GM21528 (cell line): ENCODE results near the gene FRS3.

Source experiments
- ATAC-seq: cut with Tn5 transposase; IDR thresholded peaks from one replicate; pipeline ENCODE4 v1.9.1; 2021; ENCODE audit warnings: mild to moderate bottlenecking, moderate library complexity; ENCODE audit not compliant: unreplicated experiment, low FRiP score

Gene FRS3

GRCh38 chr6:41730531-41731436 lies 48.9 kb downstream of the FRS3 start:
- no peak for ATAC-seq

GRCh38 chr6:41729624-41730023 lies 50.1 kb downstream of the FRS3 start:
- ATAC-seq, result no peak

- ATAC-seq, result no peak
Observed at GRCh38 chr6:41728954-41729353, 50.7 kb downstream of the FRS3 start.

- ATAC-seq, result no peak
Observed at GRCh38 chr6:41728073-41728936, 51.4 kb downstream of the FRS3 start.

GRCh38 chr6:41727705-41728072 lies 52.0 kb downstream of the FRS3 start:
- ATAC-seq, result no peak

- ATAC-seq, result no peak
Observed at GRCh38 chr6:41726876-41727275, 52.8 kb downstream of the FRS3 start.

- no peak for ATAC-seq
Observed at GRCh38 chr6:41724586-41725501, 54.9 kb downstream of the FRS3 start.

GRCh38 chr6:41724228-41724580 lies 55.5 kb downstream of the FRS3 start:
- no peak for ATAC-seq

- ATAC-seq, result peak; percentile 53
Observed at GRCh38 chr6:41723530-41724227, 56.0 kb downstream of the FRS3 start.

GRCh38 chr6:41722969-41723529 lies 56.7 kb downstream of the FRS3 start:
- peak; percentile 19 for ATAC-seq

- ATAC-seq, result no peak
Observed at GRCh38 chr6:41721414-41721813, 58.3 kb downstream of the FRS3 start.

- no peak for ATAC-seq
Observed at GRCh38 chr6:41720783-41721182, 58.9 kb downstream of the FRS3 start.

GRCh38 chr6:41720262-41720620 lies 59.5 kb downstream of the FRS3 start:
- no peak for ATAC-seq
